Thyroid gland (tissue), 4 donors: ENCODE measurements around the gene C1QTNF8. TPM values are rescaled to one million over a fixed set of nuclear protein-coding genes. Genes with fewer than 3 reads are reported as not detected.

Source experiments
- DNase-seq, 2 donors: peaks; one replicate each; pipeline ENCODE4 v3.0.0-alpha.2; 2019
- H3K27ac ChIP-seq, 3 donors: fragments of 200-600 bp; sonication (generic); 1 replicate in 2 of 3; 2 replicates in 1 of 3; pipeline ENCODE4 v1.5.1; 2016 to 2019; ENCODE audit warnings: mild to moderate bottlenecking in 1 of 3, moderate library complexity in 1 of 3
- H3K27me3 ChIP-seq: fragments of 200-600 bp; sonication (generic); one replicate; pipeline ENCODE4 v1.5.1; 2019
- H3K36me3 ChIP-seq, 2 donors: fragments of 200-600 bp; sonication (generic); one replicate each; pipeline ENCODE4 v1.5.1; 2016 to 2019
- H3K4me1 ChIP-seq, 2 donors: fragments of 200-600 bp; sonication (generic); one replicate each; pipeline ENCODE4 v1.5.1; 2017 to 2019
- H3K4me3 ChIP-seq, 3 donors: fragments of 200-600 bp; sonication (generic); replicated peaks in 1 of 3; 1 replicate in 2 of 3; 2 replicates in 1 of 3; pipeline ENCODE4 v1.5.1; 2016; ENCODE audit warnings: mild to moderate bottlenecking in 1 of 3
- H3K9me3 ChIP-seq: fragments of 200-600 bp; sonication (generic); one replicate; pipeline ENCODE4 v1.5.1; 2017
- POLR2A ChIP-seq, 2 donors: fragments of 450-650 bp; IDR thresholded peaks; one replicate each; pipeline ENCODE4 v1.6.1; 2017; ENCODE audit warnings: antibody characterized with exemption in 2 of 2, mild to moderate bottlenecking in 2 of 2, moderate library complexity in 1 of 2
- WGBS, 2 donors: methylation state at CpG; one replicate each; pipeline ENCODE4 v1.1.5; 2017; 5-methylcytosine and 5-hydroxymethylcytosine counted together
- intact Hi-C: fragments of 100-400 bp; cut with DNase I; formaldehyde crosslinking; loops from one replicate; pipeline ENCODE4 v1.15.1; 2023
- total RNA-seq, 4 donors: library from RNA; depleted of rRNA; stranded (reverse); fragments of >200 nt; gene quantifications; one replicate each; pipeline ENCODE4 v1.2.3, GENCODE V29; 2016
- TF ChIP-seq, protein P1 (sequence below), 6 experiments: fragments of 200-600 bp in 3 of 6; fragments of 450-650 bp in 3 of 6; sonication (generic) in 3 of 6; IDR thresholded peaks; one replicate each; pipeline ENCODE4 v1.5.1; 2016 to 2019; ENCODE audit warnings: antibody characterized with exemption in 6 of 6, mild to moderate bottlenecking in 2 of 6, inconsistent platforms in 1 of 6, moderate library complexity in 1 of 6

Gene C1QTNF8
- total RNA-seq, 4 donors from 2014 or later = not detected

DNA sequence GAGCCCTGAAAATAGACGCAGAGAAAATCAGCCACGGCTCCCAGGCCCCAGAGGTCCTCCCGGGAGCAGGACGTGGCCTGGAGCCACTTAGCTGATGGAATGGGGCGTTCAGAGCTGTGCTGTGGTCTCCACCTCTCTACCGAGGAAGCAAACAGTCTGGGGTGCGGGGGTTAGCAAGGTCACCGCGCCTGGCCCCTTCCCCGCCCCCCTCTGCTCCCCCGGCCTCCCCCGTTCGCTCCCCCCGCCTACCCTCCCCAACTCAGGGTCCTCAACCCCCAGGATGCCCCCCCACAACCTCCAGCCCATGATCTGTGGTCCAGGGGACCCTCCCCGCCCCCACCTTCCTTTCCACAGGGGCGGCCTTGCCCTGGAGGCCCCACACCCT lies 20.6 kb upstream of the C1QTNF8 start:
- WGBS, 2 donors = 66 to 69% methylated on average over 10 to 15 of the region's 16 CpGs
- no peak for TF ChIP-seq POLR2A (IDR thresholded peaks at IDR 0.05)
- TF ChIP-seq, protein P1, sequence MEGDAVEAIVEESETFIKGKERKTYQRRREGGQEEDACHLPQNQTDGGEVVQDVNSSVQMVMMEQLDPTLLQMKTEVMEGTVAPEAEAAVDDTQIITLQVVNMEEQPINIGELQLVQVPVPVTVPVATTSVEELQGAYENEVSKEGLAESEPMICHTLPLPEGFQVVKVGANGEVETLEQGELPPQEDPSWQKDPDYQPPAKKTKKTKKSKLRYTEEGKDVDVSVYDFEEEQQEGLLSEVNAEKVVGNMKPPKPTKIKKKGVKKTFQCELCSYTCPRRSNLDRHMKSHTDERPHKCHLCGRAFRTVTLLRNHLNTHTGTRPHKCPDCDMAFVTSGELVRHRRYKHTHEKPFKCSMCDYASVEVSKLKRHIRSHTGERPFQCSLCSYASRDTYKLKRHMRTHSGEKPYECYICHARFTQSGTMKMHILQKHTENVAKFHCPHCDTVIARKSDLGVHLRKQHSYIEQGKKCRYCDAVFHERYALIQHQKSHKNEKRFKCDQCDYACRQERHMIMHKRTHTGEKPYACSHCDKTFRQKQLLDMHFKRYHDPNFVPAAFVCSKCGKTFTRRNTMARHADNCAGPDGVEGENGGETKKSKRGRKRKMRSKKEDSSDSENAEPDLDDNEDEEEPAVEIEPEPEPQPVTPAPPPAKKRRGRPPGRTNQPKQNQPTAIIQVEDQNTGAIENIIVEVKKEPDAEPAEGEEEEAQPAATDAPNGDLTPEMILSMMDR (IDR thresholded peaks at IDR 0.05) = no peak
- H3K4me1 ChIP-seq = no peaks in the 10 kb centered on the region
- DNase-seq = no peak
- H3K27me3 ChIP-seq = no peaks in the 10 kb centered on the region
- intact Hi-C loops = no loop called here
- no peaks in the 10 kb centered on the region for H3K36me3 ChIP-seq
- H3K9me3 ChIP-seq = no peaks in the 10 kb centered on the region
- no peak overlapping the region for H3K27ac ChIP-seq
- no peak overlapping the region for H3K4me3 ChIP-seq

DNA sequence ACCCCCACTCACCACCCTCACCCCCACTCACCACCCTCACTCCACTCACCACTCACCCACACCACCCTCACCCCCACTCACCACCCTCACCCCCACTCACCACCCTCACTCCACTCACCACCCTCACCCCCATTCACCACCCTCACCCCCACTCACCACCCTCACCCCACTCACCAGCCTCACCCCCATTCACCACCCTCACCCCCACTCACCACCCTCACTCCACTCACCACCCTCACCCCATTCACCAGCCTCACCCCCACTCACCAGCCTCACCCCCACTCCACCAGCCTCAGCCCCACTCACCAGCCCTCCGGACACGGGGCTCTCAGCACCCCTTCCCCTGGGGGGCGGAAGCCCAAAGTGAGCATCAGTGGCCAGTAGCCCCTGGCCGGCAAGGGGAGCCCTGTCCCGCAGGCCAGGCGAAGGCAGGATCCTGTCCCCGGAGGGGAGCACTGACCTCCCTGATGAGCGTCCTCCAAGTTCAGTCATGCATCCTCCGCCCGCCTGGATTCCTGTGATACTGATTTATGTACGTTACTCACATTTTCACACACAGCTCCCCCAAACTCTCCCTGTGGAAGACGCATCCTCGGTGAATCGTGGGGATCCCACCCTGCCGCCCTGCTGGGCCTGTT lies 18.0 kb upstream of the C1QTNF8 start:
- 52 to 63% methylated on average over 12 of the region's 15 CpGs for WGBS, 2 donors
- no peaks in the 10 kb centered on the region for H3K4me1 ChIP-seq
- no peaks in the 10 kb centered on the region for H3K9me3 ChIP-seq
- DNase-seq = no peak
- H3K4me3 ChIP-seq = no peak overlapping the region
- H3K27ac ChIP-seq = no peak overlapping the region
- intact Hi-C loops = no loop called here
- no peaks in the 10 kb centered on the region for H3K36me3 ChIP-seq
- TF ChIP-seq, protein P1 (IDR thresholded peaks at IDR 0.05) = no peak
- no peak for TF ChIP-seq POLR2A (IDR thresholded peaks at IDR 0.05)
- no peaks in the 10 kb centered on the region for H3K27me3 ChIP-seq

DNA sequence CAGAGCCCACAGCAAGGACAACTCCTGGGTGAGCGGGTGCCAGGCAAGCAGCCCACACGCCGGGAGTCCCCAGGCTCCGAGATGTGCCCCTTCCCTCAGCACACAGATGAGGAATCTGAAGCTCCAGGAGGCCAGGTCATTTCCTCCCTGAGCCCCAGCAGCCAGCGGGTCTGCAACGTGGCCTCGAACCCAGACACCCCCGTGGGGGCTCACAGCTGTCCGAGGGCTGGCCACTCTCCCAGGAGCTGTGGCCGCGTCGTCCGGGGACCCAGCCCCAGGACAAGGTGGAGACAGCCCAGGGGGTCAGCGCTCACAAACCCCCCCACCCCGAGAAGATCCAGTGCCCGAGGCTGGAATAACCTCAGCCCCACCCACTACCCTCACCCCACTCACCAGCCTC lies 17.4 kb upstream of the C1QTNF8 start:
- no peak overlapping the region for H3K4me3 ChIP-seq
- no peaks in the 10 kb centered on the region for H3K9me3 ChIP-seq
- H3K27me3 ChIP-seq = no peaks in the 10 kb centered on the region
- intact Hi-C loops = no loop called here
- no peaks in the 10 kb centered on the region for H3K4me1 ChIP-seq
- H3K36me3 ChIP-seq = no peaks in the 10 kb centered on the region
- TF ChIP-seq, protein P1 (IDR thresholded peaks at IDR 0.05) = no peak
- no peak for TF ChIP-seq POLR2A (IDR thresholded peaks at IDR 0.05)
- no peak overlapping the region for H3K27ac ChIP-seq
- DNase-seq = no peak
- 74 to 86% methylated on average over 6 to 7 of the region's 16 CpGs for WGBS, 2 donors

DNA sequence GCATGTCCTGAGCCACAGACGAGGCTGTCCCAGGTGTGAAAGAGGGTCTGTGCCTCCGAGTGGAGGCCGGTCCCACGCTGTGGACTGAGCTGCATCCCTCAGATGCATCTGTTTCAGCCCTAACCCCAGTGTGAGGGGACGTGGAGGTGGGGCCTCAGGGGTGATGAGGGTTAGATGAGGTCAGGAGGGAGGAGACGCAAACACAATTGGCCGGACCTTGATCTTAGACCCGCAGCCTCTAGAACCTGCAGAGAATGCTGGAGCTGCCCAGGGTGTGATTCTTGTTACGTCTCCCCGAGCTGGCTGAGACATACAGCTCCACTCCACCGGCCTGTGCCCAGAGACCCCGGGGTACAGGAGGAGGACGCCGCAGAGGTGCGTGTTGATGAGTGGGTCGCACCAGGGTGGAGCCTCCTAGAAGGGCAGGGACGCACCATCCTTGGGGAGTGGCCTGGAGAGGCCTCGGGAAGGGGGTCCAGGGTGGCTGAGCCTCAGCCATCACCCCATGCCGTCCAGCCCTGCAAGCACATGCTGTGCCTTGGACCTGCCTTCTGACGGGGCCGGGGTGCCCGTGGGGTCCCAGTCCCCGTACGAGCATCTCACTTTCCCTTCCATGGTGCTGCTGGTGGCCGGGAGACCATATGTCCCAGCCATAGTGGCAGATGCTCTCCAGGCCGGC lies 16.6 kb upstream of the C1QTNF8 start:
- H3K36me3 ChIP-seq = no peaks in the 10 kb centered on the region
- no peaks in the 10 kb centered on the region for H3K4me1 ChIP-seq
- H3K4me3 ChIP-seq = no peak overlapping the region
- TF ChIP-seq, protein P1 (IDR thresholded peaks at IDR 0.05) = no peak
- TF ChIP-seq POLR2A (IDR thresholded peaks at IDR 0.05) = no peak
- H3K27me3 ChIP-seq = no peaks in the 10 kb centered on the region
- no peak overlapping the region for H3K27ac ChIP-seq
- no peak for DNase-seq
- no peaks in the 10 kb centered on the region for H3K9me3 ChIP-seq
- intact Hi-C loops = no loop called here
- WGBS, 2 donors = 75 to 82% methylated on average over 19 to 22 of the region's 26 CpGs

DNA sequence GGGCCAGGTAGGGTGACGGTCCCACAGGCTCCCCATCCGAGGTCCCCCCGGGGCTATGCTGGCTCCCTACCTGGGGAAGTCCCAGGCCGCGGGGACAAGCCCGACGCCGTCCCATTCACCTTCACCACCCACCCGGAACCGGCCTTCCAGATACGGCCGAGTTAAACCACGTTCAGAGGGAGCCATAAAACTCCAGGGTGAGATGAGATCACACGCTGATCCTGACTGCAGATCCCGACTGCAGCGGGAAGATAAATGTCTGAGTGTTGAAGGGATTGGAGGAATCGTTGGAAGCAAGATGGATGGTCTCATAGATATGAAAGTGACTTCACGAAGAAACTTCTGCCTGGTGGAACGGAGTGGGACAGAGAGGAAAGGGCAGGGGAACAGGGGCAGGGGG lies 13.6 kb upstream of the C1QTNF8 start:
- intact Hi-C loops = no loop called here
- 60 to 74% methylated on average over 16 of the region's 19 CpGs for WGBS, 2 donors
- no peaks in the 10 kb centered on the region for H3K27me3 ChIP-seq
- no peak overlapping the region for H3K27ac ChIP-seq
- no peak for DNase-seq
- H3K36me3 ChIP-seq = no peaks in the 10 kb centered on the region
- no peaks in the 10 kb centered on the region for H3K4me1 ChIP-seq
- H3K4me3 ChIP-seq = no peak overlapping the region
- H3K9me3 ChIP-seq = no peaks in the 10 kb centered on the region
- TF ChIP-seq, protein P1 (IDR thresholded peaks at IDR 0.05) = no peak
- no peak for TF ChIP-seq POLR2A (IDR thresholded peaks at IDR 0.05)
